GM23338 (cell line): ENCODE results near the gene PHTF2. TPM values are rescaled to one million over a fixed set of nuclear protein-coding genes. Genes with fewer than 3 reads are reported as not detected.

Source experiments
- ATAC-seq: fragments of 200-7000 bp; cut with Tn5 transposase; 3 replicates; pipeline ENCODE4 v1.9.1; 2020
- DNase-seq: peaks from one replicate; pipeline ENCODE4 v3.0.0-alpha.2; 2015; ENCODE audit warnings: low spot score
- H2AFZ ChIP-seq: fragments of 200-600 bp; sonication (generic); 2 replicates; pipeline ENCODE4 v1.8.0; 2016; ENCODE audit warnings: antibody characterized with exemption, mild to moderate bottlenecking, moderate library complexity
- H3F3A ChIP-seq: fragments of 200-600 bp; sonication (generic); replicated peaks from 2 replicates; pipeline ENCODE4 v1.8.0; 2017; ENCODE audit warnings: antibody characterized with exemption, mixed run types, low read depth
- H3K27ac ChIP-seq: fragments of 200-600 bp; sonication (generic); 2 replicates; pipeline ENCODE4 v1.6.1; 2016; ENCODE audit warnings: low read depth
- H3K27me3 ChIP-seq: fragments of 200-600 bp; sonication (generic); 2 replicates; pipeline ENCODE4 v1.8.0; 2016; ENCODE audit warnings: mild to moderate bottlenecking, mixed run types, moderate library complexity; ENCODE audit not compliant: insufficient read depth
- H3K36me3 ChIP-seq: fragments of 200-600 bp; sonication (generic); 2 replicates; pipeline ENCODE4 v1.8.0; 2016; ENCODE audit warnings: mild to moderate bottlenecking; ENCODE audit not compliant: insufficient read depth
- H3K4me1 ChIP-seq: fragments of 200-600 bp; sonication (generic); 2 replicates; pipeline ENCODE4 v1.8.0; 2016; ENCODE audit warnings: mild to moderate bottlenecking, moderate library complexity; ENCODE audit not compliant: insufficient read depth
- H3K4me2 ChIP-seq: fragments of 200-600 bp; sonication (generic); 2 replicates; pipeline ENCODE4 v1.7.1; 2017; ENCODE audit warnings: mixed run types
- H3K4me3 ChIP-seq: fragments of 200-600 bp; sonication (generic); 2 replicates; pipeline ENCODE4 v1.6.1; 2016; ENCODE audit warnings: mixed run types
- H3K79me2 ChIP-seq: fragments of 200-600 bp; sonication (generic); replicated peaks from 2 replicates; pipeline ENCODE4 v1.8.0; 2017; ENCODE audit warnings: mild to moderate bottlenecking; ENCODE audit not compliant: insufficient read depth
- H3K9me2 ChIP-seq: fragments of 200-600 bp; sonication (generic); 2 replicates; pipeline ENCODE4 v1.8.0; 2017; ENCODE audit not compliant: insufficient read depth
- H4K20me1 ChIP-seq: fragments of 200-600 bp; sonication (generic); replicated peaks from 2 replicates; pipeline ENCODE4 v1.8.0; 2017; ENCODE audit warnings: mild to moderate bottlenecking; ENCODE audit not compliant: insufficient read depth
- H3K27ac Mint-ChIP-seq: 2 replicates; pipeline ENCODE4 v1.8.0; 2020; ENCODE audit warnings: inconsistent platforms, mild to moderate bottlenecking, moderate library complexity, mixed read lengths
- H3K27me3 Mint-ChIP-seq: 3 replicates; pipeline ENCODE4 v1.8.0; 2022; ENCODE audit warnings: low read depth, mild to moderate bottlenecking, moderate library complexity, mixed read lengths, inconsistent platforms; ENCODE audit not compliant: insufficient read depth, poor library complexity
- H3K36me3 Mint-ChIP-seq: 3 replicates; pipeline ENCODE4 v1.8.0; 2021; ENCODE audit warnings: low read depth, mild to moderate bottlenecking, inconsistent platforms, moderate library complexity, mixed read lengths
- H3K4me1 Mint-ChIP-seq: 3 replicates; pipeline ENCODE4 v1.8.0; 2020; ENCODE audit warnings: mild to moderate bottlenecking, inconsistent platforms, mixed read lengths
- H3K4me3 Mint-ChIP-seq: 3 replicates; pipeline ENCODE4 v1.8.0; 2021; ENCODE audit warnings: moderate library complexity, mild to moderate bottlenecking, inconsistent platforms, mixed read lengths
- H3K9me3 Mint-ChIP-seq: 3 replicates; pipeline ENCODE4 v1.8.0; 2020; ENCODE audit warnings: moderate library complexity, mild to moderate bottlenecking, inconsistent platforms, mixed read lengths
- CREB1 ChIP-seq: fragments of 250-450 bp; sonication (Bioruptor Pico); IDR thresholded peaks from 2 replicates; pipeline ENCODE4 v1.5.0; 2020; ENCODE audit warnings: low read depth, mild to moderate bottlenecking, moderate library complexity
- EZH2 ChIP-seq: fragments of 200-600 bp; sonication (generic); IDR thresholded peaks from one replicate; pipeline ENCODE4 v1.8.0; 2017; ENCODE audit warnings: antibody characterized with exemption, mild to moderate bottlenecking, low read depth; ENCODE audit not compliant: unreplicated experiment
- EZH2phosphoT487 ChIP-seq: fragments of 200-600 bp; sonication (generic); IDR thresholded peaks from one replicate; pipeline ENCODE4 v1.8.1; 2018; ENCODE audit warnings: antibody characterized with exemption; ENCODE audit not compliant: unreplicated experiment
- JUNB ChIP-seq: IDR thresholded peaks from one replicate; pipeline ENCODE4 v1.6.1; 2016; ENCODE audit warnings: antibody characterized with exemption; ENCODE audit not compliant: unreplicated experiment
- NANOG ChIP-seq: IDR thresholded peaks from 2 replicates; pipeline ENCODE4 v1.6.1; 2016; ENCODE audit warnings: antibody characterized with exemption, borderline replicate concordance
- POLR2AphosphoS5 ChIP-seq: IDR thresholded peaks from 2 replicates; pipeline ENCODE4 v1.6.1; 2016; ENCODE audit warnings: antibody characterized with exemption, low read depth
- STAT1 ChIP-seq: IDR thresholded peaks from one replicate; pipeline ENCODE4 v1.6.1; 2016; ENCODE audit warnings: antibody characterized with exemption; ENCODE audit not compliant: unreplicated experiment
- ZNF114 ChIP-seq: fragments of 250-450 bp; sonication (Bioruptor Pico); IDR thresholded peaks from 2 replicates; pipeline ENCODE4 v1.5.0; 2020; ENCODE audit warnings: mild to moderate bottlenecking, moderate library complexity
- ZNF331 ChIP-seq: fragments of 250-450 bp; sonication (Bioruptor Pico); IDR thresholded peaks from 2 replicates; pipeline ENCODE4 v1.5.0; 2020; ENCODE audit warnings: low read depth, mild to moderate bottlenecking, moderate library complexity
- long read RNA-seq: library from polyadenylated mRNA; unstranded; transcript quantifications from one replicate; pipeline ENCODE4 v2.0.0, GENCODE V29; 2020; ENCODE audit not compliant: unreplicated experiment
- polyA plus RNA-seq: library from polyadenylated mRNA; unstranded; fragments of >200 nt; fragmentation: Nextera tagmentation; extraction: Ambion mirVana; gene quantifications from 2 replicates; pipeline ENCODE4 v1.2.1, GENCODE V29; 2016
- total RNA-seq: library from RNA; depleted of rRNA; stranded (reverse); fragments of >200 nt; shearing (Covaris generic); gene quantifications from 2 replicates; pipeline ENCODE4 v1.2.3, GENCODE V29; 2014; rRNA removed
- TF ChIP-seq, protein P1 (sequence below): fragments of 250-450 bp; sonication (Bioruptor Pico); IDR thresholded peaks from 2 replicates; pipeline ENCODE4 v1.5.0; 2020; ENCODE audit warnings: mild to moderate bottlenecking, moderate library complexity
- TF ChIP-seq, protein P2 (sequence below), 2 experiments: fragments of 200-600 bp in 1 of 2; sonication (generic) in 1 of 2; conservative IDR thresholded peaks; 2 replicates each; pipeline versions ENCODE4 v1.5.1 to v1.6.1; 2016 to 2017; ENCODE audit warnings: antibody characterized with exemption in 2 of 2, low read depth in 2 of 2, mild to moderate bottlenecking in 2 of 2, moderate library complexity in 1 of 2
- TF ChIP-seq, protein P3 (sequence below): IDR thresholded peaks from one replicate; pipeline ENCODE4 v1.6.1; 2018; ENCODE audit warnings: antibody characterized with exemption; ENCODE audit not compliant: unreplicated experiment
- TF ChIP-seq, protein P4 (sequence below): IDR thresholded peaks from 2 replicates; pipeline ENCODE4 v1.6.1; 2016; ENCODE audit warnings: antibody characterized with exemption

The PHTF2 gene
- 21.6 and 24.1 TPM in 2 replicates for total RNA-seq
- polyA plus RNA-seq = 10.2 and 14.6 TPM in 2 replicates
- long read RNA-seq, partial matches to known transcripts = 3 of 9 reads
- long read RNA-seq, other reads (novel, unspliced or antisense) = 5 of 9 reads

DNA sequence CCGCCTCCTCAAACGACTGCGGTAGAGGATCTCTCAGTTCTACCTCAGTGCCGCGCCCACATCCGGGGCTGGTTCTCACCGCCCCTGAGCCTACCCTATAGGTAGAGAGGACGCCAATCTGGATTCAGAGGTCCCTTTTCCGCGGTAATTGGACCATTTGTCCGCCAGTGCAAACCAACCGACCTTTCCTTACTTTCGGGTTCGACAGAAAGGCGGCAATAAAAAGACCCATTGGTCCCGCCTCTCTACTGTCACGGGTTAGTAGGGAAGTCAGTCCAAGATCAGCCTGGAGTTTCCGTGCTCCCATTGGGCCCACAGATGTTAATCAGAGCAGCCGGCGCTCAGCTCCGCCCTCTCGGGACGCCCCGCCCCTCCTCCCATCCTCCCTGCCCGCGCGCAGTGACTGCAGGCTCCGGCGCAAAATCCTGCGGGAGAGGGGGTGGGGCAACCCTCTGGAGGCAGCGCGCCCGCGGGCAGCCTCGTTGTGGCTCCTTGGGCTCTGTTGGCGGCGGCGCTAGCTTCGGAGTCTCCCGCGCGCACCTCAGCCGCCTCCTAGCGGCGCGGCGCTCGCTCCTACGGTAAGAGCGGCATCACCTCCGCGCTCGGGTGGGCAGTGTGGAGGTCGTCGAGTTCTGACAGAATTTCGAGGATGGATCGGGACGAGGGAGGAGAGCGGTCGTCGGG, at the start of gene PHTF2, which contains the start of gene TMEM60:
PHTF2 (plus strand) TSS at position 380 of the 684 bp plus-strand sequence.
TMEM60 (minus strand) TSS at position 41 of the 684 bp plus-strand sequence. CDS start 4,061 bp downstream, outside the sequence.
- peaks cover 5% of the 10 kb centered on the region; the same call in 2 of the 3 replicates for H3K36me3 Mint-ChIP-seq
- peaks cover 22% of the 10 kb centered on the region for H3K4me1 ChIP-seq
- peak within 1 kb of the TSS; percentile 95 for H3K4me2 ChIP-seq
- peak within 1 kb of the TSS; percentile 45 for H3K27ac ChIP-seq
- peak; percentile 100 for DNase-seq
- peaks cover 11% of the 10 kb centered on the region; the same call in 1 of the 2 replicates for H4K20me1 ChIP-seq
- TF ChIP-seq, protein P1, sequence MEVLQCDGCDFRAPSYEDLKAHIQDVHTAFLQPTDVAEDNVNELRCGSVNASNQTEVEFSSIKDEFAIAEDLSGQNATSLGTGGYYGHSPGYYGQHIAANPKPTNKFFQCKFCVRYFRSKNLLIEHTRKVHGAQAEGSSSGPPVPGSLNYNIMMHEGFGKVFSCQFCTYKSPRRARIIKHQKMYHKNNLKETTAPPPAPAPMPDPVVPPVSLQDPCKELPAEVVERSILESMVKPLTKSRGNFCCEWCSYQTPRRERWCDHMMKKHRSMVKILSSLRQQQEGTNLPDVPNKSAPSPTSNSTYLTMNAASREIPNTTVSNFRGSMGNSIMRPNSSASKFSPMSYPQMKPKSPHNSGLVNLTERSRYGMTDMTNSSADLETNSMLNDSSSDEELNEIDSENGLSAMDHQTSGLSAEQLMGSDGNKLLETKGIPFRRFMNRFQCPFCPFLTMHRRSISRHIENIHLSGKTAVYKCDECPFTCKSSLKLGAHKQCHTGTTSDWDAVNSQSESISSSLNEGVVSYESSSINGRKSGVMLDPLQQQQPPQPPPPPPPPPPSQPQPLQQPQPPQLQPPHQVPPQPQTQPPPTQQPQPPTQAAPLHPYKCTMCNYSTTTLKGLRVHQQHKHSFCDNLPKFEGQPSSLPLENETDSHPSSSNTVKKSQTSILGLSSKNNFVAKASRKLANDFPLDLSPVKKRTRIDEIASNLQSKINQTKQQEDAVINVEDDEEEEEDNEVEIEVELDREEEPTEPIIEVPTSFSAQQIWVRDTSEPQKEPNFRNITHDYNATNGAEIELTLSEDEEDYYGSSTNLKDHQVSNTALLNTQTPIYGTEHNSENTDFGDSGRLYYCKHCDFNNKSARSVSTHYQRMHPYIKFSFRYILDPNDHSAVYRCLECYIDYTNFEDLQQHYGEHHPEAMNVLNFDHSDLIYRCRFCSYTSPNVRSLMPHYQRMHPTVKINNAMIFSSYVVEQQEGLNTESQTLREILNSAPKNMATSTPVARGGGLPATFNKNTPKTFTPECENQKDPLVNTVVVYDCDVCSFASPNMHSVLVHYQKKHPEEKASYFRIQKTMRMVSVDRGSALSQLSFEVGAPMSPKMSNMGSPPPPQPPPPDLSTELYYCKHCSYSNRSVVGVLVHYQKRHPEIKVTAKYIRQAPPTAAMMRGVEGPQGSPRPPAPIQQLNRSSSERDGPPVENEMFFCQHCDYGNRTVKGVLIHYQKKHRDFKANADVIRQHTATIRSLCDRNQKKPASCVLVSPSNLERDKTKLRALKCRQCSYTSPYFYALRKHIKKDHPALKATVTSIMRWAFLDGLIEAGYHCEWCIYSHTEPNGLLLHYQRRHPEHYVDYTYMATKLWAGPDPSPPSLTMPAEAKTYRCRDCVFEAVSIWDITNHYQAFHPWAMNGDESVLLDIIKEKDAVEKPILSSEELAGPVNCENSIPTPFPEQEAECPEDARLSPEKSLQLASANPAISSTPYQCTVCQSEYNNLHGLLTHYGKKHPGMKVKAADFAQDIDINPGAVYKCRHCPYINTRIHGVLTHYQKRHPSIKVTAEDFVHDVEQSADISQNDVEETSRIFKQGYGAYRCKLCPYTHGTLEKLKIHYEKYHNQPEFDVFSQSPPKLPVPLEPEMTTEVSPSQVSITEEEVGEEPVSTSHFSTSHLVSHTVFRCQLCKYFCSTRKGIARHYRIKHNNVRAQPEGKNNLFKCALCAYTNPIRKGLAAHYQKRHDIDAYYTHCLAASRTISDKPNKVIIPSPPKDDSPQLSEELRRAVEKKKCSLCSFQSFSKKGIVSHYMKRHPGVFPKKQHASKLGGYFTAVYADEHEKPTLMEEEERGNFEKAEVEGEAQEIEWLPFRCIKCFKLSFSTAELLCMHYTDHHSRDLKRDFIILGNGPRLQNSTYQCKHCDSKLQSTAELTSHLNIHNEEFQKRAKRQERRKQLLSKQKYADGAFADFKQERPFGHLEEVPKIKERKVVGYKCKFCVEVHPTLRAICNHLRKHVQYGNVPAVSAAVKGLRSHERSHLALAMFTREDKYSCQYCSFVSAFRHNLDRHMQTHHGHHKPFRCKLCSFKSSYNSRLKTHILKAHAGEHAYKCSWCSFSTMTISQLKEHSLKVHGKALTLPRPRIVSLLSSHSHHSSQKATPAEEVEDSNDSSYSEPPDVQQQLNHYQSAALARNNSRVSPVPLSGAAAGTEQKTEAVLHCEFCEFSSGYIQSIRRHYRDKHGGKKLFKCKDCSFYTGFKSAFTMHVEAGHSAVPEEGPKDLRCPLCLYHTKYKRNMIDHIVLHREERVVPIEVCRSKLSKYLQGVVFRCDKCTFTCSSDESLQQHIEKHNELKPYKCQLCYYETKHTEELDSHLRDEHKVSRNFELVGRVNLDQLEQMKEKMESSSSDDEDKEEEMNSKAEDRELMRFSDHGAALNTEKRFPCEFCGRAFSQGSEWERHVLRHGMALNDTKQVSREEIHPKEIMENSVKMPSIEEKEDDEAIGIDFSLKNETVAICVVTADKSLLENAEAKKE (CRISPR knock-in tag) = no peak
- TF ChIP-seq ZNF331 (CRISPR knock-in tag) = no peak
- no peak for TF ChIP-seq EZH2phosphoT487
- TF ChIP-seq STAT1 = no peak
- TF ChIP-seq NANOG = no peak; the same call in 1 of the 2 replicates
- peak; percentile 60; the same call in 1 of the 2 replicates for TF ChIP-seq CREB1
- peak; percentile 77 for TF ChIP-seq POLR2AphosphoS5
- TF ChIP-seq, protein P2, sequence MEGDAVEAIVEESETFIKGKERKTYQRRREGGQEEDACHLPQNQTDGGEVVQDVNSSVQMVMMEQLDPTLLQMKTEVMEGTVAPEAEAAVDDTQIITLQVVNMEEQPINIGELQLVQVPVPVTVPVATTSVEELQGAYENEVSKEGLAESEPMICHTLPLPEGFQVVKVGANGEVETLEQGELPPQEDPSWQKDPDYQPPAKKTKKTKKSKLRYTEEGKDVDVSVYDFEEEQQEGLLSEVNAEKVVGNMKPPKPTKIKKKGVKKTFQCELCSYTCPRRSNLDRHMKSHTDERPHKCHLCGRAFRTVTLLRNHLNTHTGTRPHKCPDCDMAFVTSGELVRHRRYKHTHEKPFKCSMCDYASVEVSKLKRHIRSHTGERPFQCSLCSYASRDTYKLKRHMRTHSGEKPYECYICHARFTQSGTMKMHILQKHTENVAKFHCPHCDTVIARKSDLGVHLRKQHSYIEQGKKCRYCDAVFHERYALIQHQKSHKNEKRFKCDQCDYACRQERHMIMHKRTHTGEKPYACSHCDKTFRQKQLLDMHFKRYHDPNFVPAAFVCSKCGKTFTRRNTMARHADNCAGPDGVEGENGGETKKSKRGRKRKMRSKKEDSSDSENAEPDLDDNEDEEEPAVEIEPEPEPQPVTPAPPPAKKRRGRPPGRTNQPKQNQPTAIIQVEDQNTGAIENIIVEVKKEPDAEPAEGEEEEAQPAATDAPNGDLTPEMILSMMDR (conservative IDR thresholded peaks at IDR 0.05; ENCODE audit: low read depth in 2 of 2) = peak; percentile 45 to 48
- no peak for TF ChIP-seq EZH2
- no peak for TF ChIP-seq ZNF114 (CRISPR knock-in tag)
- TF ChIP-seq, protein P3, sequence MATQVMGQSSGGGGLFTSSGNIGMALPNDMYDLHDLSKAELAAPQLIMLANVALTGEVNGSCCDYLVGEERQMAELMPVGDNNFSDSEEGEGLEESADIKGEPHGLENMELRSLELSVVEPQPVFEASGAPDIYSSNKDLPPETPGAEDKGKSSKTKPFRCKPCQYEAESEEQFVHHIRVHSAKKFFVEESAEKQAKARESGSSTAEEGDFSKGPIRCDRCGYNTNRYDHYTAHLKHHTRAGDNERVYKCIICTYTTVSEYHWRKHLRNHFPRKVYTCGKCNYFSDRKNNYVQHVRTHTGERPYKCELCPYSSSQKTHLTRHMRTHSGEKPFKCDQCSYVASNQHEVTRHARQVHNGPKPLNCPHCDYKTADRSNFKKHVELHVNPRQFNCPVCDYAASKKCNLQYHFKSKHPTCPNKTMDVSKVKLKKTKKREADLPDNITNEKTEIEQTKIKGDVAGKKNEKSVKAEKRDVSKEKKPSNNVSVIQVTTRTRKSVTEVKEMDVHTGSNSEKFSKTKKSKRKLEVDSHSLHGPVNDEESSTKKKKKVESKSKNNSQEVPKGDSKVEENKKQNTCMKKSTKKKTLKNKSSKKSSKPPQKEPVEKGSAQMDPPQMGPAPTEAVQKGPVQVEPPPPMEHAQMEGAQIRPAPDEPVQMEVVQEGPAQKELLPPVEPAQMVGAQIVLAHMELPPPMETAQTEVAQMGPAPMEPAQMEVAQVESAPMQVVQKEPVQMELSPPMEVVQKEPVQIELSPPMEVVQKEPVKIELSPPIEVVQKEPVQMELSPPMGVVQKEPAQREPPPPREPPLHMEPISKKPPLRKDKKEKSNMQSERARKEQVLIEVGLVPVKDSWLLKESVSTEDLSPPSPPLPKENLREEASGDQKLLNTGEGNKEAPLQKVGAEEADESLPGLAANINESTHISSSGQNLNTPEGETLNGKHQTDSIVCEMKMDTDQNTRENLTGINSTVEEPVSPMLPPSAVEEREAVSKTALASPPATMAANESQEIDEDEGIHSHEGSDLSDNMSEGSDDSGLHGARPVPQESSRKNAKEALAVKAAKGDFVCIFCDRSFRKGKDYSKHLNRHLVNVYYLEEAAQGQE = no peak
- TF ChIP-seq, protein P4, sequence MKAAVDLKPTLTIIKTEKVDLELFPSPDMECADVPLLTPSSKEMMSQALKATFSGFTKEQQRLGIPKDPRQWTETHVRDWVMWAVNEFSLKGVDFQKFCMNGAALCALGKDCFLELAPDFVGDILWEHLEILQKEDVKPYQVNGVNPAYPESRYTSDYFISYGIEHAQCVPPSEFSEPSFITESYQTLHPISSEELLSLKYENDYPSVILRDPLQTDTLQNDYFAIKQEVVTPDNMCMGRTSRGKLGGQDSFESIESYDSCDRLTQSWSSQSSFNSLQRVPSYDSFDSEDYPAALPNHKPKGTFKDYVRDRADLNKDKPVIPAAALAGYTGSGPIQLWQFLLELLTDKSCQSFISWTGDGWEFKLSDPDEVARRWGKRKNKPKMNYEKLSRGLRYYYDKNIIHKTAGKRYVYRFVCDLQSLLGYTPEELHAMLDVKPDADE = no peak
- no peak for TF ChIP-seq JUNB
- no peaks in the 10 kb centered on the region for H3F3A ChIP-seq
- peak within 1 kb of the TSS; percentile 92 for H3K4me3 Mint-ChIP-seq
- no peaks in the 10 kb centered on the region for H3K9me3 Mint-ChIP-seq
- H3K27me3 Mint-ChIP-seq = peaks cover 9% of the 10 kb centered on the region
- H3K4me1 Mint-ChIP-seq = peaks cover 13% of the 10 kb centered on the region
- H3K4me3 ChIP-seq = peak within 1 kb of the TSS; percentile 87
- H3K27me3 ChIP-seq = no peaks in the 10 kb centered on the region
- H3K79me2 ChIP-seq = peaks cover 62% of the 10 kb centered on the region
- no peaks in the 10 kb centered on the region for H3K9me2 ChIP-seq
- peak within 1 kb of the TSS; percentile 84 for H2AFZ ChIP-seq
- H3K36me3 ChIP-seq = no peaks in the 10 kb centered on the region
- peak; percentile 92 for ATAC-seq
- H3K27ac Mint-ChIP-seq = peak within 1 kb of the TSS; percentile 96
